GM12891 (cell line): ENCODE data around the gene CTNNA3.

Experiments
- DNase-seq: peaks from one replicate; pipeline ENCODE4 v3.0.0; 2011; ENCODE audit warnings: low spot score; ENCODE audit not compliant: insufficient read length
- FAIRE-seq: peaks from 2 replicates; lab custom pipeline; 2011; peaks lifted over from hg19 to GRCh38; lab: Jason Lieb, UNC
- PAX5 ChIP-seq: IDR thresholded peaks from 2 replicates; pipeline ENCODE4 v1.6.1; 2011; ENCODE audit warnings: low read length, moderate library complexity, mild to moderate bottlenecking; ENCODE audit not compliant: insufficient read depth, severe bottlenecking
- POLR2A ChIP-seq: IDR thresholded peaks from 2 replicates; pipeline ENCODE4 v1.6.1; 2011; ENCODE audit warnings: low read depth, low read length, control low read depth
- POLR2AphosphoS5 ChIP-seq: IDR thresholded peaks from 2 replicates; pipeline ENCODE4 v1.6.1; 2011; ENCODE audit warnings: low read depth, low read length, control low read depth
- POU2F2 ChIP-seq: IDR thresholded peaks from 2 replicates; pipeline ENCODE4 v1.6.1; 2011; ENCODE audit warnings: low read depth, mild to moderate bottlenecking, control low read depth, low read length, moderate library complexity
- SPI1 ChIP-seq: IDR thresholded peaks from 2 replicates; pipeline ENCODE4 v1.6.1; 2011; ENCODE audit warnings: low read depth, low read length, control low read depth
- TAF1 ChIP-seq: IDR thresholded peaks from 2 replicates; pipeline ENCODE4 v1.6.1; 2011; ENCODE audit warnings: low read depth, low read length, control low read depth

CTNNA3 gene

GRCh38 chr10:66572700-66573099 lies 1123.3 kb downstream of the CTNNA3 start:
- FAIRE-seq (no peak), DNase-seq (no peak)
- TF ChIP-seq TAF1 (no peak), POLR2AphosphoS5 (no peak), SPI1 (no peak), POLR2A (no peak), POU2F2 (no peak), PAX5 (no peak)

DNA sequence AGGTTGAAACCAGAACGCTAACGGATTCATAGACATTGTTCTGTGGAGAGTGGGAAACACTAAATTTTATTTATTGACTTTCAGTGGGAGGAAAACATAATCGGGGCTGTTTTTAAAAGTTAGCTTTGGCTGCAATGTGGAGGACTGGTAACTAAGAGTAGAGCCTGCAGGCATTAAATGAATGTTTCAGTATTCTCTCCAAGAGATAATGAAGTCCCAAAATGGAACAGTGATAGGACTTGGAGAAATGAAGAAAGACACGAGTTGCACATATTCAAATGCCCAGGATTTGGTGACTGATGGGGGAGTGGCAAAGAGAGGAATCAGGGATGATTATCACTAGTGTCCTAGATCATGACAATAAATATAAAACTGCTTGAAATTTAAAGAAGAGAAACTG lies 1130.0 kb downstream of the CTNNA3 start:
- DNase-seq: no peak

GRCh38 chr10:66564287-66564686 lies 1131.7 kb downstream of the CTNNA3 start:
- FAIRE-seq: no peak
- no peak for TF ChIP-seq SPI1
- no peak for TF ChIP-seq POU2F2
- no peak for TF ChIP-seq POLR2A
- TF ChIP-seq PAX5: no peak
- TF ChIP-seq TAF1: no peak
- no peak for TF ChIP-seq POLR2AphosphoS5
- DNase-seq: no peak

More for the DNA sequence above, 1130.0 kb downstream of the CTNNA3 start:
- FAIRE-seq: no peak
- no peak for TF ChIP-seq POU2F2
- no peak for TF ChIP-seq SPI1
- TF ChIP-seq POLR2A: no peak
- TF ChIP-seq POLR2AphosphoS5: no peak
- TF ChIP-seq PAX5: no peak
- no peak for TF ChIP-seq TAF1

DNA sequence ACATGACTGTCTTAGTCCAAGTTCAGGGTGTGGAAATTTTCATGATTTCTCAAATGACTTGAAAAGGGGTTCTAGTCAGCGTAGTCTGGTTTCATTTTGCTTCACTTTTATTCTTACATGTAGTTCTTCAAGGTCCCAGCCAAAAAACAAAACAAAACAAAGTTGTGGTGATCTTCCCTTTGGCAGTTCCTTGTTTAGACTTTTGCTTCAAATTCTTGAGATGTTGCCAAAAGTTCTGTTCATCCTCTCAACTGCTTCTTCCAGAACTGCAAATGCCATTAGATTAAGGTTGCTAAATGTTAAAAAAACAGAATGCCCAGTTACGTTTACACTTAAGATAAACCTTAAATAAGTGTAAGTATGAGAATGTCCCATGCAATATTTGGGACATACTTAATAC lies 1140.9 kb downstream of the CTNNA3 start:
- no peak for FAIRE-seq
- TF ChIP-seq POLR2AphosphoS5 (no peak), PAX5 (no peak), POLR2A (no peak), SPI1 (no peak), TAF1 (no peak), POU2F2 (no peak)
- DNase-seq: no peak

DNA sequence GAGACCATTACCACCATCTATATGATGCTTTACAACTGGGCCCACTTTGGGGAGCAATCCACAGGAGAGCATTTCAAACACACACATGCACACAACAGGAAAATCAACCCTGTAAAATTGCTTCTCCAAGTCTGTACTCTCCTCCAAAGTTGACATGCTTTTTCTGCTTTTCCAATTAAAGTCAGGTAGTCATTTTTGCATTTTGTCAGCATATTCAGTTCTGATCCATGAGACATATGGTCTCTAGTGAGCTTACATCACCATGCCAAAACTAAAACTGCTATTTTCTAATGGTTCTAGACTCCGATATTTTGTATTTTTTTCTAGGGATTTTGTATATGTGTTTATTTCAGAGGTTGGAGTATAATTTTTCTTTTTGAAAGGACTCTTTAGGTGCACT lies 1143.7 kb downstream of the CTNNA3 start:
- FAIRE-seq: no peak

GRCh38 chr10:66550351-66550750 lies 1145.6 kb downstream of the CTNNA3 start:
- no peak for TF ChIP-seq SPI1
- TF ChIP-seq POU2F2: no peak
- no peak for TF ChIP-seq PAX5
- TF ChIP-seq TAF1: no peak
- no peak for TF ChIP-seq POLR2AphosphoS5
- no peak for TF ChIP-seq POLR2A
- FAIRE-seq (no peak), DNase-seq (no peak)

More for the DNA sequence above, 1143.7 kb downstream of the CTNNA3 start:
- no peak for TF ChIP-seq PAX5
- no peak for TF ChIP-seq POU2F2
- no peak for TF ChIP-seq SPI1
- no peak for TF ChIP-seq TAF1
- TF ChIP-seq POLR2AphosphoS5: no peak
- no peak for TF ChIP-seq POLR2A
- DNase-seq: no peak

DNA sequence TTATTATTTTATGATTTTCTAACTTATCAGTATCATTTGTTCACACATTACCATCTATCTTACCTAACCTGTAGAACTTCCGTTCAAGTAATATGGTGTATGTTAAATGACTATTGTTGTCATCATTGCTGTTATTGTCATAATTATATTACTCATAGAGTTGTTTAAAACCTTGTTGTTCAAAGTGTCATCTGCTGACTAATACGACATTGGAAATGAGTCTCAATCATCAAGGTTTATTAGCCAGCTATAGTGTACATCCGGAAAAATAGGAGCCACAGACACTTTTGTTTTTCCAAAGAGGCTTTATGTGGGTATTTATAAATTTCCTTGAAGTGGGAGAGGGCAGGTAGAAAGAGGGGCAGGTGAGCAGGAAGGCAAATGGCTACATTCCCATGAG lies 1157.1 kb downstream of the CTNNA3 start:
- DNase-seq (no peak), FAIRE-seq (no peak)
- TF ChIP-seq SPI1 (no peak), POU2F2 (no peak), TAF1 (no peak), POLR2AphosphoS5 (no peak), POLR2A (no peak), PAX5 (no peak)

- no peak for TF ChIP-seq POLR2A
- no peak for TF ChIP-seq POLR2AphosphoS5
- TF ChIP-seq TAF1: no peak
- no peak for TF ChIP-seq POU2F2
- TF ChIP-seq SPI1: no peak
- no peak for TF ChIP-seq PAX5
- DNase-seq (no peak), FAIRE-seq (no peak)
These were observed 1157.6 kb downstream of the CTNNA3 start for GRCh38 chr10:66538371-66538770.

GRCh38 chr10:66537186-66537585 lies 1158.8 kb downstream of the CTNNA3 start:
- TF ChIP-seq POU2F2: no peak
- no peak for TF ChIP-seq TAF1
- no peak for TF ChIP-seq SPI1
- TF ChIP-seq PAX5: no peak
- no peak for TF ChIP-seq POLR2AphosphoS5
- TF ChIP-seq POLR2A: no peak
- no peak for FAIRE-seq
- no peak for DNase-seq

GRCh38 chr10:66535439-66535838 lies 1160.6 kb downstream of the CTNNA3 start:
- TF ChIP-seq POU2F2: no peak
- TF ChIP-seq TAF1: no peak
- no peak for FAIRE-seq

More at GRCh38 chr10:66535439-66535838, 1160.6 kb downstream of the CTNNA3 start:
- no peak for DNase-seq
